Kidney (tissue), 14 donors: ENCODE measurements around the gene RAB43. TPM values are rescaled to one million over a fixed set of nuclear protein-coding genes. Genes with fewer than 3 reads are reported as not detected.

Source experiments
- DNase-seq, 5 donors: peaks; one replicate each; pipeline ENCODE4 v3.0.0-alpha.2; 2013 to 2020
- FAIRE-seq: peaks from 2 replicates; lab custom pipeline; 2012; peaks lifted over from hg19 to GRCh38; lab: Jason Lieb, UNC
- H3K27ac ChIP-seq, 2 donors: one replicate each; pipeline ENCODE4 v1.7.0; 2013; ENCODE audit warnings: low read depth in 2 of 2, low read length in 2 of 2, inconsistent platforms in 1 of 2
- H3K27me3 ChIP-seq: one replicate; pipeline ENCODE4 v1.7.1; 2013; ENCODE audit warnings: low read length, inconsistent platforms; ENCODE audit not compliant: control insufficient read depth, insufficient read depth
- H3K36me3 ChIP-seq, 3 donors: one replicate each; pipeline versions ENCODE4 v1.7.0 to v1.7.1; 2013; ENCODE audit warnings: low read length in 3 of 3, control low read depth in 1 of 3, inconsistent platforms in 1 of 3; ENCODE audit not compliant: insufficient read depth in 3 of 3, control insufficient read depth in 2 of 3
- H3K4me1 ChIP-seq, 3 donors: one replicate each; pipeline versions ENCODE4 v1.7.0 to v1.7.1; 2013; ENCODE audit warnings: low read length in 3 of 3, inconsistent platforms in 1 of 3, low read depth in 1 of 3; ENCODE audit not compliant: control insufficient read depth in 2 of 3, insufficient read depth in 2 of 3
- H3K4me3 ChIP-seq, 3 donors: one replicate each; pipeline versions ENCODE4 v1.7.0 to v1.8.1; 2013; ENCODE audit warnings: low read length in 3 of 3, control low read depth in 1 of 3, inconsistent platforms in 1 of 3
- H3K9ac ChIP-seq, 3 donors: one replicate each; pipeline versions ENCODE4 v1.7.0 to v1.7.1; 2013; ENCODE audit warnings: low read length in 3 of 3, control low read depth in 1 of 3, inconsistent platforms in 1 of 3
- H3K9me3 ChIP-seq, 3 donors: one replicate each; pipeline versions ENCODE4 v1.7.0 to v1.7.1; 2013; ENCODE audit warnings: low read length in 3 of 3, control low read depth in 1 of 3, inconsistent platforms in 1 of 3; ENCODE audit not compliant: control insufficient read depth in 2 of 3, insufficient read depth in 1 of 3
- intact Hi-C: fragments of 100-400 bp; cut with DNase I; formaldehyde crosslinking; loops from one replicate; pipeline ENCODE4 v1.11.1; 2022
- polyA plus RNA-seq: library from polyadenylated mRNA; stranded (reverse); fragments of 350-450 nt; fragmentation: Illumina TruSeq; extraction: RNeasy Lipid Tissue Mini Kit (QIAGEN cat#74804); gene quantifications from one replicate; pipeline ENCODE4 v1.2.3, GENCODE V29; 2014; ENCODE audit warnings: low read depth, low replicate concordance; ENCODE audit not compliant: insufficient read depth
- total RNA-seq: library from RNA; stranded (reverse); fragmentation: NEBNext Ultra II Directional; extraction: Animal tissue kit (Norgen Biotek cat#: 25700); gene quantifications from one replicate; pipeline ENCODE4 v1.2.1, GENCODE V29; 2021
- TF ChIP-seq, protein P1 (sequence below): IDR thresholded peaks from 3 replicates; pipeline ENCODE4 v1.5.1; 2012; ENCODE audit warnings: mild to moderate bottlenecking, moderate library complexity, borderline replicate concordance; ENCODE audit not compliant: insufficient read depth; ENCODE audit errors: extremely low read depth
- donor health status: control.
- donor health status: control.
- donor health status: control.
- donor health status: control.
- donor health status: control.
- donor health status: DM: yes; HTN: yes; CAD: no.
- donor health status: Normal renal cell carcinoma (clear cell type).

Gene RAB43
- total and polyA plus RNA-seq, 2 donors from 2014 or later: 5.5 to 27.6 TPM

DNA sequence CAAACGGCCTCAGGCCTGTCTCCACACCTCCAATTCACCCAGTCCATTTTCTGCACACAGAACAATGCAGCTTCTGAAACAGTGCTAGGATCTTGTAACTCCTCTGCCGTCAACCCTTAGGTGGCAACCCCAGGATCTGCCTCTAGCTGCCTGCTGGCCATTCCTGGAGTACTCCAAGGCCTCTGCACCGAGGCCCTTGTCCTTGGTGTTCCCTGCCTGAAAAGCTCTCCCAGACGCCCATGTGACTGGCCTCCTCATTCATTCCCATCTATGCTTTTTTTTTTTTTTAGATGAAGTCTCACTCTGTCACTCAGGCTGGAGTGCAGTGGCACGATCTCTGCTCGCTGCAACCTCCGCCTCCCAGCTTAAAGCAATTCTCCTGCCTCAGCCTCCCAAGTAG is 18.3 kb downstream of the RAB43 start:
- Histone ChIP-seq H3K4me1 (peaks cover 0 to 13% (median 0%) of the 10 kb centered on the region in 3 donors), H3K36me3 (peaks cover 0 to 5% (median 0%) of the 10 kb centered on the region in 3 donors), H3K27ac (no peak overlapping the region), H3K4me3 (no peak overlapping the region), H3K9me3 (no peaks in the 10 kb centered on the region), H3K9ac (no peak overlapping the region), H3K27me3 (no peaks in the 10 kb centered on the region)
- intact Hi-C loops: no loop called here
- TF ChIP-seq, protein P1, sequence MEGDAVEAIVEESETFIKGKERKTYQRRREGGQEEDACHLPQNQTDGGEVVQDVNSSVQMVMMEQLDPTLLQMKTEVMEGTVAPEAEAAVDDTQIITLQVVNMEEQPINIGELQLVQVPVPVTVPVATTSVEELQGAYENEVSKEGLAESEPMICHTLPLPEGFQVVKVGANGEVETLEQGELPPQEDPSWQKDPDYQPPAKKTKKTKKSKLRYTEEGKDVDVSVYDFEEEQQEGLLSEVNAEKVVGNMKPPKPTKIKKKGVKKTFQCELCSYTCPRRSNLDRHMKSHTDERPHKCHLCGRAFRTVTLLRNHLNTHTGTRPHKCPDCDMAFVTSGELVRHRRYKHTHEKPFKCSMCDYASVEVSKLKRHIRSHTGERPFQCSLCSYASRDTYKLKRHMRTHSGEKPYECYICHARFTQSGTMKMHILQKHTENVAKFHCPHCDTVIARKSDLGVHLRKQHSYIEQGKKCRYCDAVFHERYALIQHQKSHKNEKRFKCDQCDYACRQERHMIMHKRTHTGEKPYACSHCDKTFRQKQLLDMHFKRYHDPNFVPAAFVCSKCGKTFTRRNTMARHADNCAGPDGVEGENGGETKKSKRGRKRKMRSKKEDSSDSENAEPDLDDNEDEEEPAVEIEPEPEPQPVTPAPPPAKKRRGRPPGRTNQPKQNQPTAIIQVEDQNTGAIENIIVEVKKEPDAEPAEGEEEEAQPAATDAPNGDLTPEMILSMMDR: no peak
- peak in 1 of 5 donors; percentile 5 for DNase-seq
- no peak for FAIRE-seq

DNA sequence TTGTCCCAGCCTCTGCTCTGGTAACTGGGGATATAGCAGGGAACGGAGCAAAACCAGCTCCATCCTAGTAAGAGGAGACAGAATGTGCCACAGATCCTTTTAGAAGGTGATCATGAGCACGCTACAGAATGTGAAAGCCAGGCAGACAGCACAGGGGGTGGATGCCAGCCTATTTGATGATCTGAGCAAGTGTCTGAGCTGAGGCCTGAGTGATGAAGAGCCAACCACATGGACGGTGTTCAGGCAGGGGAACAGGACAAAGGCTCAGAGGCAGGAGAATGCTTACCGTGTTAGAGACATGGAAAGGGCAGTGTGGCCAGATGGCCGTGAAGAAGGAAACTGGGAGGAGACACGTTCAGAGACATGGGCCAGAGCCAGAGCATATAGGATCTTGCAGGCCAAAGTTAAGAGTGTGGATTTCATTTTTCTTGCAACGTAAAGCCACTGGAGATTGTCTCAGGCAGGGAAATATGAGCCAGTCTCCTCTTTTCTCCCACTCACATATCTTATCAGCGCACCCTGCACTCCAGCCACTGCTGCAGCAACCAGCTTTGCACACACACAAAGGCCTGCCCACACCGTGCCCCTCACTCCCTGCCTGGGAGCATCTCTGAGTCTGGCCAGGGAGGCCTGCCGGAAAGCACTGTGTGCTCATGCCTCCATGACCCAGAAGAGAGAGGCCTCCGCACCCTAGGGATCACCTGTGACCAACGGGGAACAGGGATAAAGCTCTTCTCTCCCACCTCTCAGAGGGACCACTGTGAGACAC is 20.1 kb downstream of the RAB43 start:
- Histone ChIP-seq H3K9me3 (no peaks in the 10 kb centered on the region), H3K27ac (no peak overlapping the region), H3K27me3 (no peaks in the 10 kb centered on the region), H3K36me3 (peaks cover 0 to under 1% (median 0%) of the 10 kb centered on the region in 3 donors), H3K4me1 (peaks cover 0 to 7% (median 0%) of the 10 kb centered on the region in 3 donors), H3K9ac (no peak overlapping the region), H3K4me3 (no peak overlapping the region)
- DNase-seq: peak in 3 of 5 donors; percentile 24 to 52 (median 29)
- no peak for FAIRE-seq
- intact Hi-C loops: no loop called here
- TF ChIP-seq, protein P1: no peak

DNA sequence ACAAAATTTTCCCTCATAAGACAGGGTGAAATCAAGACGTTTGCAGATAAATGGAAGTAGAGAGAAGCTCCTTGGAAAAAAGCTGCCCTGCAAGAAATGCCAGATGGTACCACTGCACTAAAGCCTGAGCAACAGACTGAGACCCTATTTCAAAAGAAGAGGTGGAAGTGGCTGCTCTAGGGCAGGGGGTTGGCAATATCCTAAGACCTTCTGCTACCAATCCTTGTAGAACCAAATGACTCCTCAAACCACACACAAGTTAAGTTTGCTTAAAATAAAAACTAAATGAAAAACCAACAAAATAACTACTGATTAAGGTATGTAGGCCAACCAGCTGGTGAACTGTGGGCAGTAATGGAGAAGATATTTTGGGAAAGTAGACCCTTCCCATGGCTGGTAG is 21.3 kb downstream of the RAB43 start:
- intact Hi-C loops: no loop called here
- no peaks in the 10 kb centered on the region for H3K27me3 ChIP-seq
- H3K9ac ChIP-seq: no peak overlapping the region
- DNase-seq (no peak), FAIRE-seq (no peak)
- TF ChIP-seq, protein P1: no peak
- H3K4me3 ChIP-seq: no peak overlapping the region
- peaks cover 0 to 2% (median 2%) of the 10 kb centered on the region in 3 donors for H3K36me3 ChIP-seq
- H3K9me3 ChIP-seq: no peaks in the 10 kb centered on the region
- H3K27ac ChIP-seq: no peak overlapping the region
- peaks cover 0 to 3% (median 0%) of the 10 kb centered on the region in 3 donors for H3K4me1 ChIP-seq
